ENCODE data around the gene COPG1. TPM values are rescaled to one million over a fixed set of nuclear protein-coding genes. Genes with fewer than 3 reads are reported as not detected.

COPG1 gene
- total RNA-seq, 1 experiment from 2014 or later = 225 TPM

GRCh38 chr3:129288446-129288845, 39.0 kb downstream of the COPG1 start:
- TF ChIP-seq TCF7L2 (IDR thresholded peaks at IDR 0.05; ENCODE audit: low read depth, low read length) (no peak), POLR2AphosphoS5 (IDR thresholded peaks at IDR 0.05; ENCODE audit: low read depth, low read length) (no peak), SIN3A (IDR thresholded peaks at IDR 0.05; ENCODE audit: borderline replicate concordance, insufficient read depth, low read depth, low read length) (no peak), CTCF (IDR thresholded peaks at IDR 0.05) (no peak), REST (IDR thresholded peaks at IDR 0.05; ENCODE audit: insufficient read depth in 1 of 2, low read depth in 2 of 2, low read length in 1 of 2) (no peak)
- intact Hi-C loops (cut with micrococcal nuclease; ENCODE audit: unreplicated experiment) = no loop called here
- Histone ChIP-seq H3K4me3 (ENCODE audit: low read depth in 2 of 2, low read length in 2 of 2) (no peak overlapping the region), H3K27ac (ENCODE audit: low read length) (no peak overlapping the region), H3K36me3 (ENCODE audit: control insufficient read depth, insufficient read depth, low read length) (no peaks in the 10 kb centered on the region), H3K9me3 (ENCODE audit: control insufficient read depth, insufficient read depth, low read depth, low read length) (no peaks in the 10 kb centered on the region), H3K27me3 (ENCODE audit: control insufficient read depth, insufficient read depth, low read length) (no peaks in the 10 kb centered on the region), H3K4me1 (ENCODE audit: control insufficient read depth, insufficient read depth, low read length) (no peaks in the 10 kb centered on the region)
- ATAC-seq (no peak), DNase-seq (ENCODE audit: low read depth, low spot score) (no peak)
- no TSS peak for BruUV-seq (replicated peaks)
- ChIA-PET CTCF (no interaction called here), POLR2A (no interaction called here)
- in situ Hi-C loops (cut with HindIII; ENCODE audit: low pct_unique_long_range_greater_than_20kb, low sequenced_read_pairs) = no loop called here

- CTCF ChIA-PET = no interaction called here
- DNase-seq (ENCODE audit: low read depth, low spot score) (no peak), ATAC-seq (0 out of 2 replicates have a peak, but pooled peaks have one; percentile 39)
- Histone ChIP-seq H3K27ac (ENCODE audit: low read length) (no peak overlapping the region), H3K27me3 (ENCODE audit: control insufficient read depth, insufficient read depth, low read length) (no peaks in the 10 kb centered on the region), H3K4me3 (ENCODE audit: low read depth in 2 of 2, low read length in 2 of 2) (no peak overlapping the region), H3K9me3 (ENCODE audit: control insufficient read depth, insufficient read depth, low read depth, low read length) (no peaks in the 10 kb centered on the region), H3K4me1 (ENCODE audit: control insufficient read depth, insufficient read depth, low read length) (no peaks in the 10 kb centered on the region), H3K36me3 (ENCODE audit: control insufficient read depth, insufficient read depth, low read length) (peaks cover under 1% of the 10 kb centered on the region; the same call in 1 of the 2 replicates)
- no TSS peak for BruUV-seq (replicated peaks)
- POLR2A ChIA-PET = no interaction called here
- TF ChIP-seq SIN3A (IDR thresholded peaks at IDR 0.05; ENCODE audit: borderline replicate concordance, insufficient read depth, low read depth, low read length) (no peak), POLR2AphosphoS5 (IDR thresholded peaks at IDR 0.05; ENCODE audit: low read depth, low read length) (no peak), REST (IDR thresholded peaks at IDR 0.05; ENCODE audit: insufficient read depth in 1 of 2, low read depth in 2 of 2, low read length in 1 of 2) (no peak), CTCF (IDR thresholded peaks at IDR 0.05) (no peak), TCF7L2 (IDR thresholded peaks at IDR 0.05; ENCODE audit: low read depth, low read length) (no peak)
- in situ Hi-C loops (cut with HindIII; ENCODE audit: low pct_unique_long_range_greater_than_20kb, low sequenced_read_pairs) (no loop called here), intact Hi-C loops (cut with micrococcal nuclease; ENCODE audit: unreplicated experiment) (no loop called here)
Measured at GRCh38 chr3:129289201-129289921, 40.0 kb downstream of the COPG1 start.

Data from Panc1 (cell line).